ENCODE measurements around the gene CHN1. TPM values are rescaled to one million over a fixed set of nuclear protein-coding genes. Genes with fewer than 3 reads are reported as not detected.

CHN1 gene
- total RNA-seq, 2 experiments from 2014 or later = 5.3 to 5.6 TPM

DNA sequence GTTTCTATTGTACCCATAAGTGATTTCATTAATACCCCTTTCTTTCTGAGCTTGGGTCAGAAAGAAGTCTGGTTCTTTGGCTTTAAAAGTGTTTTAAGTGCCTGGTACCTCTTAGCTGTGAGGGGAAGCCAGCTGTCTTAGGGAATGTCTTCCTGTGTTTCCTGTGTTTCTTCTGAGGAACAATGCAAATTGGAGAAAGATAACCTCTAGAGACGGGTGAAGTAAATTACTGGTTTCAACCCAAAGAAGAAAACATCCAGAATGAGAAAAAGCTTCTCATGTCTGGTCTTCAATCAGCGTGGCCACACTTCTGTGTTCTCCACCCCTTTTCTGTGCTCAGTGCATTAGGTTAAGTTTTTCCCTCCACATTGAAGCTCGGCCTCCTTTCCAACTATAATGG is 10.2 kb upstream of the CHN1 start:
- TF ChIP-seq, protein P1, sequence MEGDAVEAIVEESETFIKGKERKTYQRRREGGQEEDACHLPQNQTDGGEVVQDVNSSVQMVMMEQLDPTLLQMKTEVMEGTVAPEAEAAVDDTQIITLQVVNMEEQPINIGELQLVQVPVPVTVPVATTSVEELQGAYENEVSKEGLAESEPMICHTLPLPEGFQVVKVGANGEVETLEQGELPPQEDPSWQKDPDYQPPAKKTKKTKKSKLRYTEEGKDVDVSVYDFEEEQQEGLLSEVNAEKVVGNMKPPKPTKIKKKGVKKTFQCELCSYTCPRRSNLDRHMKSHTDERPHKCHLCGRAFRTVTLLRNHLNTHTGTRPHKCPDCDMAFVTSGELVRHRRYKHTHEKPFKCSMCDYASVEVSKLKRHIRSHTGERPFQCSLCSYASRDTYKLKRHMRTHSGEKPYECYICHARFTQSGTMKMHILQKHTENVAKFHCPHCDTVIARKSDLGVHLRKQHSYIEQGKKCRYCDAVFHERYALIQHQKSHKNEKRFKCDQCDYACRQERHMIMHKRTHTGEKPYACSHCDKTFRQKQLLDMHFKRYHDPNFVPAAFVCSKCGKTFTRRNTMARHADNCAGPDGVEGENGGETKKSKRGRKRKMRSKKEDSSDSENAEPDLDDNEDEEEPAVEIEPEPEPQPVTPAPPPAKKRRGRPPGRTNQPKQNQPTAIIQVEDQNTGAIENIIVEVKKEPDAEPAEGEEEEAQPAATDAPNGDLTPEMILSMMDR (IDR thresholded peaks at IDR 0.05) = no peak
- intact Hi-C loops (cut with DNase I, micrococcal nuclease) = no loop called here
- H3K4me1 Mint-ChIP-seq (ENCODE audit: low read depth) = no peaks in the 10 kb centered on the region
- POLR2A ChIA-PET = interaction anchor here (1.3 kb wide), 1 partner anchor 10 kb away, joined by 3 read pairs; the partner anchor contains the start of gene CHN1
- H3K27ac ChIP-seq (ENCODE audit: low read depth in 1 of 2, low read length in 2 of 2) = no peak overlapping the region
- H3K36me3 ChIP-seq (ENCODE audit: insufficient read depth, low read length) = no peaks in the 10 kb centered on the region
- no peaks in the 10 kb centered on the region for H3K9me3 ChIP-seq (ENCODE audit: control insufficient read depth in 1 of 2, insufficient read depth in 1 of 2, low read length in 2 of 2)
- H3K4me3 Mint-ChIP-seq = no peak overlapping the region
- H3K36me3 Mint-ChIP-seq (ENCODE audit: low read depth) = no peaks in the 10 kb centered on the region
- H3K27me3 ChIP-seq (ENCODE audit: control insufficient read depth in 1 of 2, insufficient read depth in 2 of 2, low read length in 2 of 2) = no peaks in the 10 kb centered on the region
- ATAC-seq (ENCODE audit: poor library complexity) (no peak), DNase-seq (no peak)
- CTCF ChIA-PET = interaction anchor here (1.1 kb wide), 1 partner anchor 10 kb away, joined by 5 read pairs; the partner anchor contains the start of gene CHN1
- no peak overlapping the region for H3K27ac Mint-ChIP-seq
- no peaks in the 10 kb centered on the region for H3K4me1 ChIP-seq (ENCODE audit: insufficient read depth, low read length)
- H3K4me3 ChIP-seq (ENCODE audit: low read length) = no peak overlapping the region
- H3K9me3 Mint-ChIP-seq = peaks cover 2% of the 10 kb centered on the region
- H3K27me3 Mint-ChIP-seq = peaks cover 3% of the 10 kb centered on the region

DNA sequence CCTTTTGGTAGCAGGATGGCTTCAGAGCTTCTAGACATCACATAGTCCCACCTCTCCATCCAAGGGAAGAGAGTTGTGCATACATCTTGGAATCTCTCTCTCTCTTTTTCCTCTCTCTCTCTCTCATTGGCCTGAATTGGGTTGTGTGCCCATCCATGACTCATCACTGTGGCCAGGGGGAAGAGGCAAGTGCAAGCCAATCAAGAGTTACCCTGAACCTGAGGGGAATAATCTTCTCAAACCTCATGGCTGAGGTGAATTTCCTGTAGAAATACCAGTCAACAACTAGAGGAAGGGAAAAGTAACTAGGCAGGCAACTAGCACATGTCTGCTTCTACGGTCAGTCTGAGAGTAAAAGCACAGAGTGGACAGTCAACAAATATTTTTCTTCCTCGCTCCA is 7.3 kb upstream of the CHN1 start:
- Mint-ChIP-seq H3K4me1 (ENCODE audit: low read depth) (no peaks in the 10 kb centered on the region), H3K9me3 (peaks cover 2% of the 10 kb centered on the region), H3K27me3 (peaks cover 9% of the 10 kb centered on the region), H3K36me3 (ENCODE audit: low read depth) (no peaks in the 10 kb centered on the region), H3K4me3 (no peak overlapping the region), H3K27ac (no peak overlapping the region)
- ATAC-seq (ENCODE audit: poor library complexity) (no peak), DNase-seq (no peak)
- H3K36me3 ChIP-seq (ENCODE audit: insufficient read depth, low read length) = no peaks in the 10 kb centered on the region
- CTCF ChIA-PET = no interaction called here
- intact Hi-C loops (cut with DNase I, micrococcal nuclease) = no loop called here
- TF ChIP-seq, protein P1 (IDR thresholded peaks at IDR 0.05) = no peak
- no peaks in the 10 kb centered on the region for H3K9me3 ChIP-seq (ENCODE audit: control insufficient read depth in 1 of 2, insufficient read depth in 1 of 2, low read length in 2 of 2)
- no peaks in the 10 kb centered on the region for H3K4me1 ChIP-seq (ENCODE audit: insufficient read depth, low read length)
- H3K27me3 ChIP-seq (ENCODE audit: control insufficient read depth in 1 of 2, insufficient read depth in 2 of 2, low read length in 2 of 2) = peaks cover 0 to 4% of the 10 kb centered on the region in 2 experiments
- no peak overlapping the region for H3K4me3 ChIP-seq (ENCODE audit: low read length)
- POLR2A ChIA-PET = no interaction called here
- H3K27ac ChIP-seq (ENCODE audit: low read depth in 1 of 2, low read length in 2 of 2) = no peak overlapping the region

DNA sequence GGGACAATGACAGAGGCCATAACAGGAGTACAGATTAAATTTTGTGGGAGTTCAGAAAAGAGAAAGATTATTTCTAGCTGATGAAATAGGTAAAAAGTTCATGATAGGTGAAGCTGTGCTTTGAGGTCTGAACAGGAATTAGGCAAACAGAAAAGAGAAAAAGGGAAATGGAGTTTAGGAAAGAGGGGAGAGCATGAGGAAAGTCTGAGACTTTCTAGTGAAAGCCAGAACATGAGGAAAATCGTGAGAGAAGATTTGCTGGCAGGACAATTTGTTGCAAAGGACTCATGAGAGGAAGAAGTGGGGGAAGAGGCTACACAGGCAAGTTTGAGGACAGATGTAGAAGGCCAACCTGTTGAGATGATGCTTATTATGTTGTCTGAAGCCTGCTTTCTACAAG is 6.3 kb upstream of the CHN1 start:
- no peak for ATAC-seq (ENCODE audit: poor library complexity)
- CTCF ChIA-PET = interaction anchor here (0.6 to 0.7 kb wide), 2 partner anchors 20 to 301 kb away, joined by 3 read pairs; no protein-coding TSS in a partner anchor
- no peaks in the 10 kb centered on the region for H3K4me1 ChIP-seq (ENCODE audit: insufficient read depth, low read length)

More for the DNA sequence above, 6.3 kb upstream of the CHN1 start:
- Histone ChIP-seq H3K27me3 (ENCODE audit: control insufficient read depth in 1 of 2, insufficient read depth in 2 of 2, low read length in 2 of 2) (peaks cover 0 to 4% of the 10 kb centered on the region in 2 experiments), H3K36me3 (ENCODE audit: insufficient read depth, low read length) (no peaks in the 10 kb centered on the region), H3K9me3 (ENCODE audit: control insufficient read depth in 1 of 2, insufficient read depth in 1 of 2, low read length in 2 of 2) (no peaks in the 10 kb centered on the region), H3K4me3 (ENCODE audit: low read length) (no peak overlapping the region), H3K27ac (ENCODE audit: low read depth in 1 of 2, low read length in 2 of 2) (no peak overlapping the region)
- no peak for DNase-seq
- peaks cover 2% of the 10 kb centered on the region for H3K9me3 Mint-ChIP-seq
- H3K36me3 Mint-ChIP-seq (ENCODE audit: low read depth) = no peaks in the 10 kb centered on the region
- intact Hi-C loops (cut with DNase I, micrococcal nuclease) = no loop called here
- POLR2A ChIA-PET = no interaction called here
- no peaks in the 10 kb centered on the region for H3K4me1 Mint-ChIP-seq (ENCODE audit: low read depth)
- H3K27ac Mint-ChIP-seq = no peak overlapping the region
- TF ChIP-seq, protein P1 (IDR thresholded peaks at IDR 0.05) = no peak
- H3K27me3 Mint-ChIP-seq = peaks cover 20% of the 10 kb centered on the region
- H3K4me3 Mint-ChIP-seq = no peak overlapping the region

Data from CD4-positive, alpha-beta T cell (primary cell).